ENCODE data around the gene ACTL8. TPM values are rescaled to one million over a fixed set of nuclear protein-coding genes. Genes with fewer than 3 reads are reported as not detected.

Gene ACTL8
- total and polyA plus RNA-seq, 2 of the 4 experiments (the other 2 are of a cell fraction) = under 0.01 to 0.07 TPM

GRCh38 chr1:17724150-17724549, 31.0 kb upstream of the ACTL8 start:
- TF ChIP-seq RFX5 (IDR thresholded peaks at IDR 0.05; ENCODE audit: low read depth, low read length) (no peak), ELK1 (IDR thresholded peaks at IDR 0.05; ENCODE audit: borderline replicate concordance, low read depth, low read length) (no peak), FOS (IDR thresholded peaks at IDR 0.05; ENCODE audit: low read depth, low read length) (no peak), SMC3 (IDR thresholded peaks at IDR 0.05; ENCODE audit: low read depth, low read length) (no peak), CHD1 (IDR thresholded peaks at IDR 0.05; ENCODE audit: low read depth, low read length) (no peak), USF2 (IDR thresholded peaks at IDR 0.05; ENCODE audit: low read depth, low read length) (no peak), MXI1 (IDR thresholded peaks at IDR 0.05; ENCODE audit: borderline replicate concordance, low read depth, low read length) (no peak), MAZ (IDR thresholded peaks at IDR 0.05; ENCODE audit: borderline replicate concordance, low read depth, low read length) (no peak), RCOR1 (IDR thresholded peaks at IDR 0.05; ENCODE audit: insufficient replicate concordance, low read length) (no peak), BHLHE40 (IDR thresholded peaks at IDR 0.05; ENCODE audit: low read depth, low read length) (no peak), CEBPB (IDR thresholded peaks at IDR 0.05; ENCODE audit: low read depth, low read length) (no peak), POLR2A (IDR thresholded peaks at IDR 0.05; ENCODE audit: low read depth, low read length) (no peak)
- TF ChIP-seq, protein P1, sequence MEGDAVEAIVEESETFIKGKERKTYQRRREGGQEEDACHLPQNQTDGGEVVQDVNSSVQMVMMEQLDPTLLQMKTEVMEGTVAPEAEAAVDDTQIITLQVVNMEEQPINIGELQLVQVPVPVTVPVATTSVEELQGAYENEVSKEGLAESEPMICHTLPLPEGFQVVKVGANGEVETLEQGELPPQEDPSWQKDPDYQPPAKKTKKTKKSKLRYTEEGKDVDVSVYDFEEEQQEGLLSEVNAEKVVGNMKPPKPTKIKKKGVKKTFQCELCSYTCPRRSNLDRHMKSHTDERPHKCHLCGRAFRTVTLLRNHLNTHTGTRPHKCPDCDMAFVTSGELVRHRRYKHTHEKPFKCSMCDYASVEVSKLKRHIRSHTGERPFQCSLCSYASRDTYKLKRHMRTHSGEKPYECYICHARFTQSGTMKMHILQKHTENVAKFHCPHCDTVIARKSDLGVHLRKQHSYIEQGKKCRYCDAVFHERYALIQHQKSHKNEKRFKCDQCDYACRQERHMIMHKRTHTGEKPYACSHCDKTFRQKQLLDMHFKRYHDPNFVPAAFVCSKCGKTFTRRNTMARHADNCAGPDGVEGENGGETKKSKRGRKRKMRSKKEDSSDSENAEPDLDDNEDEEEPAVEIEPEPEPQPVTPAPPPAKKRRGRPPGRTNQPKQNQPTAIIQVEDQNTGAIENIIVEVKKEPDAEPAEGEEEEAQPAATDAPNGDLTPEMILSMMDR (conservative IDR thresholded peaks at IDR 0.05; ENCODE audit: low read depth, low read length) = no peak
- Histone ChIP-seq H3K9me3 (ENCODE audit: control insufficient read depth, insufficient read depth, low read length) (no peaks in the 10 kb centered on the region), H4K5ac (ENCODE audit: low read depth, low read length) (no peak overlapping the region), H2AFZ (replicated peaks; ENCODE audit: low read length, poor library complexity) (no peak overlapping the region), H4K8ac (ENCODE audit: low read depth in 2 of 2, low read length in 2 of 2) (no peak overlapping the region), H2BK15ac (ENCODE audit: low read depth, low read length) (no peak overlapping the region), H2AK9ac (replicated peaks; ENCODE audit: low read depth, low read length, poor library complexity) (no peak overlapping the region), H3K9me1 (ENCODE audit: insufficient read depth, low read length) (no peaks in the 10 kb centered on the region), H3K27ac (ENCODE audit: insufficient read depth, low read length) (no peak overlapping the region), H3K14ac (replicated peaks; ENCODE audit: low read depth, low read length) (no peak overlapping the region), H3K56ac (ENCODE audit: extremely low read depth, insufficient read depth, low read length) (no peak overlapping the region), H4K20me1 (ENCODE audit: insufficient read depth, low read length) (no peaks in the 10 kb centered on the region), H3K18ac (ENCODE audit: low read depth, low read length) (no peak overlapping the region), H3K79me1 (ENCODE audit: low read depth in 1 of 2, low read length in 2 of 2) (no peaks in the 10 kb centered on the region), H2BK5ac (ENCODE audit: low read depth, low read length, poor library complexity, severe bottlenecking) (no peak overlapping the region), H3K4me3 (ENCODE audit: insufficient read depth, low read depth, low read length) (no peak overlapping the region), H3K4ac (ENCODE audit: low read depth, low read length) (no peak overlapping the region), H2AK5ac (ENCODE audit: low read depth, low read length) (no peak overlapping the region), H3K9ac (ENCODE audit: low read depth, low read length) (no peak overlapping the region), H3K27me3 (ENCODE audit: control insufficient read depth, insufficient read depth, low read length) (peaks cover 12% of the 10 kb centered on the region; the same call in 1 of the 2 replicates), H3K23ac (ENCODE audit: low read depth, low read length) (no peak overlapping the region), H3K4me2 (ENCODE audit: low read depth, low read length) (no peak overlapping the region), H2BK120ac (ENCODE audit: low read depth, low read length) (no peak overlapping the region), H2BK20ac (ENCODE audit: low read depth, low read length) (no peak overlapping the region), H3K4me1 (ENCODE audit: control insufficient read depth, insufficient read depth, low read length) (no peaks in the 10 kb centered on the region), H3K36me3 (ENCODE audit: control insufficient read depth, insufficient read depth, low read length) (no peaks in the 10 kb centered on the region), H4K91ac (ENCODE audit: insufficient read depth, low read depth, low read length) (no peak overlapping the region)
- CTCF ChIA-PET = no interaction called here
- no TSS peak for BruUV-seq (replicated peaks)
- in situ Hi-C loops (cut with MboI; ENCODE audit: low sequenced_read_pairs) = no loop called here
- DNase-seq = no peak
- WGBS, 2 experiments (ENCODE audit: extremely low coverage in 2 of 2, insufficient read length in 1 of 2) = no CpG with 5 or more reads among the region's 6 CpGs
- POLR2A ChIA-PET (ENCODE audit: unreplicated experiment) = no interaction called here
- intact Hi-C loops (cut with micrococcal nuclease) = no loop called here
- ATAC-seq (ENCODE audit: low read depth) = no peak
- dilution Hi-C loops (cut with HindIII; ENCODE audit: low sequenced_read_pairs, unreplicated experiment) = no loop called here

Data from IMR-90 (cell line).